SK-N-MC (cell line): ENCODE results near the gene ZDHHC14.

ENCODE experiments used
- EZH2 ChIP-seq: fragments of 200-600 bp; sonication (generic); IDR thresholded peaks from one replicate; pipeline ENCODE4 v1.6.1; 2017; ENCODE audit warnings: antibody characterized with exemption
- FOXP2 ChIP-seq: optimal IDR thresholded peaks from 2 replicates; pipeline ENCODE3; 2011; ENCODE audit warnings: mild to moderate bottlenecking, moderate library complexity; ENCODE audit not compliant: insufficient read depth; ENCODE audit errors: extremely low read length, control extremely low read depth

DNA sequence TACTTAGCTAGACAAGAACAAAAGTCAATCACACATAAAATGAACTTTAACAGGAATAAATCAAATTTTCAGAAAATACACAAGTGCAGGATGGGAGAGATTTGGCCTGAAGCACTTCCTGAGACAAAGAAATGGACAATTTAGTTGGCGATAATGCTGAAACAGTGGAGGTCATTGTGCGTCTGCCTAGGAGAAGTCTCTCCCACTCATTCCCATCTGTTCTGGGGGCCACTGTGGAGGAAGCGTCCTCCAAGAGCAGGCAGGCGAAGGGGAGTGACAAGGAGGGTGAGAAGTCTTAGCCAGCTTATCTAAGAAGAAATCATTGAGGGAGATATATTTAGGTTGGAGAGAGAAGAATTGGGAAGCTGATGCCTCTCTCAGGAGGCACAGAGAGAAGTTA, 47.5 kb upstream of the ZDHHC14 start:
- TF ChIP-seq EZH2 (no peak), FOXP2 (no peak)
